ENCODE measurements around the gene FGD5.

The FGD5 gene

DNA sequence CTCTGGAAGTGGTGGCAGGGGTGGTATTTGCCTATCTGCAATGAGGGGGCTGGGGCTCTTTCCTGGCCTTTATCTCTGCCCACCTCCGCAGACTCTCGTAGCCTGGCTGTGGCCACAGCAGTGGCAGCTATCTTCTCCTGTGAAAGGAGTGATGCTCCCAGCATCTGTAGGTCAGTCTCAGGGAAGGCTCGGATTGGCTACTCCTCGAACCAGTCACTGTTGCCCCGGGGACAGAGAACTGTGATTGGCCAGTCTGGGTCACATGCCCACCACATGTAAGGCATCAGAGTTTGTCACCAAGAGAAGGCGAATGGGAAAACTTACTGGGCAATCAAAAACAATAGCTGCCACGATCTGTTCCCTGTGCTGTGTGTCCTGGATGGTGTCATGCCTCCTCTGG, 30.1 kb upstream of the FGD5 start:
- no peak for DNase-seq

DNA sequence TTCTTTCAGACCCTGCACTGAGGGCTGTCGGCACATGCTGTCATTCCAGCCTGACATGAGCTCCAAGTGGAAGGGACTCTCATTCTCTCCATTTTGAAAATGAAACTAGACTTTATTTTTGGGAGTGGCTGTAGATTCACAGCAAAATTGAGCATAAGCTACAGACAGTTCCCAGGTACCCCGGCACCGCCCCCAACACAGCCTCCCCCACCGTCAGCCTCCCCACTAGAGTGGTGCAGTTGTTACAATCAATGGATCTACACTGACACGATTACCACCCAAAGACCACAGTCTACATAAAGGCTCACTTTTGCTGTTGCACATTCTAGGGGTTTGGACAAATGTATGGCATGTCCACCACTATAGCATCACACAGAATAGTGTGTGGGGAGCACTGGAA, 29.5 kb upstream of the FGD5 start:
- DNase-seq = no peak

DNA sequence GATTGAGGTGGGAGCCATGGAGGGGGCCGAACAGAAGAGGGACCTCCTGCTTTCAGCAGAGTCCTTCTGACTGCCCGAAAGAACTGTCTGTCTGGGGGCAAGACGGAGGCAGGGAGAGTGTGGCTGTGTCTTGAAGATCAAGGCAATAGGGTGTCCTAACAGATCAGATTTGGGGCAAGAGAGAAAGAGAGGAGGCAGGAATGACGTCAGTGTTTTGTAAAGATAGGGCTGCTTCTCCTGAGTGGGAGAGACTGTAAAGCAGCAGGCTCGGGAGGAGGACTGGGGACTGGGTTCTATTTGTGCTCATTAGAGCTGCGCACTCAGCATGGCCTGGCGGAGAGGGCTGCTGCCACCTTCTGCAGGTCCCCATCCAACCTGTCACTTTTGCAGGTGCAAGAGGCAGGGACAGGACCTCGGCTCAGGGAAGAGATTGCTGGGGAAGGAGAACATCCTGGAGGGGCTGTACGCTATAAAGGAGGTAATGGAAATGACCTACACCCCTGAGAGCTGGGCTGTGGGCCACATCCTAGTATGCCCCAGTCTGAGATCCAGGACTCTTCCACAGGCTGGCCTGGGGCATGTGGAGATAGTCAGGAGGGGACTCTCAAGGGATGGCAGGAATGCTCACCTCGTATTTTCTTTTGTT, 29.0 kb upstream of the FGD5 start:
- no peak for DNase-seq

DNA sequence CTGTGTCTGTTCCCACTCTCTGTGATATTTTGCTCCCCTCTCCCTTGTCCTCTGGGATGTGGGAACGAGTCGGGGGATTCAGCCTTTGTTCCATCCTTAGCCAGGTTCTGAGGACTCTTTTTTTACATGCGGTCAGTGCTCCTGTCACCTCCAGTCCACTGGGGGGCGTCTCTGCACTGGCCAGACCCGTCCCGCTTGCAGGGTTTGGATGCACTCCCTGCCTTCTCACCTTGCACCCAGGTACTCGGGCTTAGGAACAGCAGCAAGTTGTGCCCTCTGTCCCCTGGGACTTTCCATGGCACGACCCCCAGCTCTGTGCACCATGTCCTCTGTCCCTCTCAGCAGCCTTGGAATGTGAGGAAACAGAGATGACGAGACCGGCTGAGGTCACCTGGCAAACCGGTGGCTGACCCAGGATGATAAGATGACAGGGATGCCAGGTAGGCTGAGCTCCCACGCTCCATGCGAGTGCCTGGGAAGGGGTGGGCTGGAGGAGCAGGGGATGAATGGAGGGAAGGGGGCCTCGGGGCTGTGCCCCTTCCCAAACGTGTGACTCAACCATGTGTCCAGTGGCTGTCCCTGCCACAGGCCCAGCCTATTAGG, 27.3 kb upstream of the FGD5 start:
- peak; percentile 32 for DNase-seq

DNA sequence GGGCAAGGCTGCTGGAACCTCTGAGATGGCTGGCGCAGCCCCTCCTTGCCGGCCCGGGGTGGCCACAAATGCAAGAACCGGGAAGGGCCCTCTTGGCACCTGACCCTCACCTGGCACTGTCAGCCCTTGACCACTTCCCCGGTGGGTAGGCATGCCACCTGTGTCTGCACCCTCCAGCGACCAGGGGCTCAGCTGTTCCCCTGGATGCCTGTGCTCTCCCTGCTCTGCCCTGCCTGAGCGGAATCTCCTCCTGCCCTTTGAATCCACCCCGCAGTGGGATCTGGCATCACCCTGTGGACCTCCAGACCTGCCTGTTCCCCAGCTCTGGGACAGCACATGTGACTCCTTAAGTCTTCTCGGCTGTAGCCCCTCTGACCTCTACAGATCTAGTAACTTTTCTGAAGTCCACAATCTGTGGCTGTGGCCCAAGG, 26.1 kb upstream of the FGD5 start:
- no peak for DNase-seq

DNA sequence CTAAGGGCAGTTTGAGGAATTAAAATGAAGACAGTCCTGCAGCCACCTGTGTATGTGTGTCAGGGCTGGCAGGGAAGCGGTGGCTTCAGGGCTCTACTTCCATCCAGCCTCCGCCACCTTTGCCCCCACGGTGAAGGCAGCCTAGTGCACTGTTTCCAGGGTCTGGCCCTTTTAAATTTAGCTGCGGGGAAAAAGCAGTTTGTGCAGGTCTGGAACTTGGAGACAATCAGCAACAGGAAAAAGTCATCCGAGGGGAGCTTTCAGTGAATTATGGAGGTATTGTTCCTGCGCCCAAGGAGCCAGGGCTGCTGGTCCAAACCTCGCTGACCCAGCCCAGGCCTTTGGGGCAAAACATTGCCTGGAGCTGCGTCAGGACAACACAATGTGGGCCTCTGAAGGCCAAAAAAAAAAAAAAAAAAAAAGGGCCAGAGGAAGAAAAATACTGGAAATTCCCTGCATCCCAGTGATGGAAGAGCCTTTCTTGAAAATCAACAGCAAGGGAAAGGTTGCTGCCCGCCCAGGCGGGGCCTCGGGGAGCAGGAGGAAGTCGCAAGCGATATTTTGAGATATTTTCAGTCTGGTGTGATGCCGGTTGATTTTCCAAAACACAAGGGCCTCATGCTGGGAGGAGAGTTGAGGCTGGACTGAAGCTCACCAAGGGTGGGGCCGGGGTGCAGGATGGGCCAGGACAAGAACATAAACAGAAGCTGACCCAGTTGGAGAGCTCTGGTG, 25.5 kb upstream of the FGD5 start:
- DNase-seq = no peak

DNA sequence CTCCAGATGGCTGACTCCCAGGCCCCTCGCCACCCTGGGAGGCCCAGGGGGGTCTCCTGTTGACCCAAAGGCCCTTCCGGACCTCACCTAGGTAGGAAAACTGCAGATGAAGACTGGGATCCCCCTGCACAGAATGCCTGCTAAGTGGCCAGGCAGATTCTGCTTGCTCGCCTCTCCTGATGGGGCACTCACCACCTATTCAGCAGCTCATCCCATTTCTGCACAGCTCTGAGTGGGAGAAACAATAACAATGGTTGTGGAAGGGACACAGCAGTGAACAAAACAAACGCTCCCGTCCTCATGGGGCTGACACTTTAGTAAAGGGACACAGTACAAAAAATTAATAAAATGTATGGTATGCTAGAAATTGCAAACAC, 24.9 kb upstream of the FGD5 start:
- DNase-seq = no peak

DNA sequence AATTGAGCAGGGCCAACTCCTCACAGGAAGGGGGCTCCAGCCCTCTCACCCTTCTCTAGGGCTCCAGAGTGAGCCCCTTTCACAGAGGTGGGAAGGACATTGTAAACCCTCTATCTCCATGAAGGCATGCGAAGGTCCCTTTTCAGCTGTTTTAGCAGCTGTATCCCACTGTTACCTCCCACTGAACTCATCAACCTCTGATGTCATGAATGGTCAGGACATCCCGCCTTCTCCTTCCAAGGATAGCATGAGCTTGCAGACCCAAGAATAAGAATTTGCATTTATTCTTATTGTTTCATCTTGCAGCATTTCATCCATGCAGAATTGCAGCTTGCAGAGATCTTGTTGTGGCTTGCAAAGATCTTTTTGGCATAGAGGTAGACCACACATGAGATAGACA, 24.3 kb upstream of the FGD5 start:
- DNase-seq = no peak

DNA sequence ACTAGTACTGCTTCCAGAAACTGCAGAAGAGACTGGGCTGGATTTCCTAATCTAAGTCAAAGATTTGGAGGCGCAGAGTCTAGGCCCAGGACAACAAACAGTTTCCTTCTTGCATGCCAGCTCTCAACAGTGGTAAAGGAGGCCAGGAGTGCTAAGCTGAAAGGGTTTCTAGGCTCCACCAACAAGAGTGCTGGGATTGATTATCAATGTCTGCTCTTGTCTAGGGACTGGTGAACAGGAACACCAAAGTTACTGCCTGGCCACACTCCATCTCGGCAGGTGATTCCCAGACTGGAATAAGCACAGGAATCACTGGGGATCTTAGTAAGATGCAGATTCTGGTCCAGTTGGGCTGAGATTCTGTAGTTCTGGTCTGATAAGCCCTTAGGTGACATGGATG, 22.8 kb upstream of the FGD5 start:
- no peak for DNase-seq

DNA sequence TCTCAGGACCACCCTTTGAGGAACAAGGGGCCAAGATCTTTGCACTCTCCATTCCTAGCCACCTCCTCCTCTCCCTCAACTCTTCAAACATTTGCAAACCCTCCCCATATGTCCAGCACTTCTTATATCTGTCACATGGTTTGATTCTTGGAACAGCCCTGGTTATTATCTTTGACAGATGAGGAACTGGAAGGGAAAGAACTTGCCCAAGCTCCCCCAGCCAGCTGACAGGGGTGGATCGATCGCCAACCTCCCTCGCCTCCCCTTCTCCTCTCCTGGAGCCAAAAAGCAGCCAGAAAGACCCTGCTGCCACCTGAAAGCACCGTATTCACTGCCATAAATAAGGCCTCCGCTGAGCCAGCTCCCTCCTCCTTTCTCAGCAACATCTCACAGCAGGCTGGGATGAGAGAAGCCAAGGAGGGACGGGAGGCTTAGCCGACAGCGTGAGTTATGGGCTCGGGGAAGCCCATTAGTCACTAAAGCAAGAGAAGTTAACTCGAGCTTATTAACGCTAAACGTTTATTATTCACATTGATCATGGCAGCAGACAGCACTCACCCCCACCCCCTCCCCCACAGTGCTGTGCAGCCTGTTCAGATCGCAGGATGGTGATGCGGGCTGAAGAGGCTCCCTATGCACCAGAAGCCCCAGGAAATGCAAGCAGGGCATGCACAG, 22.2 kb upstream of the FGD5 start:
- no peak for DNase-seq

DNA sequence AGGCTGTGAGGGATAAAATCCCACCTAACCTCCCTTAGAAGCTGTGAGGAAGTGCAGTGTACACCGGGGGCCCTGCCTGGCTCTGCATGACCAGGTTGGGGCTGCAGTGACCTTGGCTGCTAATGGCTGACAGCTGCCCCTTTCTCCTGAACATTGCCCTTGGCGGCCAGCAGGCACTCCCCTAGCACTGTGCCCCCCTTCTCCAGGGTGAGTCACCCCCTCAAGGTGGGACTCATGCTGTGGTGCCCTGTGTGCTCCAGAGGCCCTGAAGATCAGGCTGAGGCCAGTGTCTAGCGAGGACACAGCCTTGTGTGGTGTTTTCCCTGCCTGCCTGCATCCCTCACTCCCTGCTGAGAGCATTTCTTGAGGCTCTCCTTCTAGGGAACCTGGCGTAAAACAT, 21.0 kb upstream of the FGD5 start:
- no peak for DNase-seq

DNA sequence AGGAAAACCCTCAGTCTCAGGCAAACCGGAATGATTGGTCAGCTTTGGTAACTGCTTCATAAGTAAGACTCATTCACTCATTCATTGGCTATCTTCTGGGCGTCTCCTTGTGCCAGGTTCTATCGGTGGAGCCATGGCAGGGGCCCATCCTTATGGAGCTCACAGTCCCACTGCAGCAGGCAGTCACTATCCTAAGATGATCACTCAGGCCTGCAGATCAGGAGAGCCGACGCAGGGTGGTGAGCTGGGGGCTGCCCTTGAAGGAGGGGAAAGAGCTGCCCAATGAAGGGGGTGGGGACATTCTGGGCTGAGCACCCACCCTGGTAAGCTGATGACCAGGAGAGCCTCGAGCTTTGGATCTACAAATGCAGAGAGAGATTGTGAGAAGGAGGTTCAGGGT, 20.5 kb upstream of the FGD5 start:
- no peak for DNase-seq

DNA sequence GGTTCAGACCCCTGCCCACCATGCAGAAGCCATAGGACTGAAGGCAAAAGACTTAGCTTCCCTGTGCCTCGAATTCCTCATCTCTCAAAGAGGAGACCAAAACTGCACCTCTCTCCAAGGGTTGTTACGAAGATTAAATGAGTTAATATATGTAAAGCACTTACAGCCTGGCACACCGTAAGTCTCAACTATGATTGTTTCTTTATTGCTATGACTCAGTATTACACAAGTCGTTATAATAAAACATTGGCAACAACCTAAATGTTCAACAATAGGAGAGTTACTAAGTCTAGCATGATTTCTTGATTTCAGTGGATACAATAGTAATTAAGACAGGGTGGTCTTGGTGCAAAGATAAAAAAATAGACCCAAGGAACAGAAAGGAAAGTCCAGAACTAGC, 19.6 kb upstream of the FGD5 start:
- no peak for DNase-seq

DNA sequence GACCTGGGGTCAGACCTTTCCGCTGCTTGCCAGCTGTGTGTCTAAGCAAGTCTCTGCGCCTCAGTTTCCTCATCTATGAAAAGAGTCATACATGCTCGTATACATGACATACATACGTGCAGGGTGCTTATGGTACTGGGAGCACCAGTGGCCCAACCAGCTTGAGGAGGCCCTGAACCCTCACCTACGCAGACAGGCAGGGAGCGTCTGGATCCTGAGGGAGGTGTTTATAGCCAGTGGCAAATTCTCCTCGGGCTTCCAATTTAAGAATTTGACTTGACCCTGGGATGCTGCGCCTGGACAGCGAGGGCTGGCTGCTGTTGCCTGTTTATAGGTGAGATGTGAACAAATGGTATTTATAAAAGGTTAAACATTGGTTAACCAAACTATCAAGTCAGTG, 17.7 kb upstream of the FGD5 start:
- no peak for DNase-seq

DNA sequence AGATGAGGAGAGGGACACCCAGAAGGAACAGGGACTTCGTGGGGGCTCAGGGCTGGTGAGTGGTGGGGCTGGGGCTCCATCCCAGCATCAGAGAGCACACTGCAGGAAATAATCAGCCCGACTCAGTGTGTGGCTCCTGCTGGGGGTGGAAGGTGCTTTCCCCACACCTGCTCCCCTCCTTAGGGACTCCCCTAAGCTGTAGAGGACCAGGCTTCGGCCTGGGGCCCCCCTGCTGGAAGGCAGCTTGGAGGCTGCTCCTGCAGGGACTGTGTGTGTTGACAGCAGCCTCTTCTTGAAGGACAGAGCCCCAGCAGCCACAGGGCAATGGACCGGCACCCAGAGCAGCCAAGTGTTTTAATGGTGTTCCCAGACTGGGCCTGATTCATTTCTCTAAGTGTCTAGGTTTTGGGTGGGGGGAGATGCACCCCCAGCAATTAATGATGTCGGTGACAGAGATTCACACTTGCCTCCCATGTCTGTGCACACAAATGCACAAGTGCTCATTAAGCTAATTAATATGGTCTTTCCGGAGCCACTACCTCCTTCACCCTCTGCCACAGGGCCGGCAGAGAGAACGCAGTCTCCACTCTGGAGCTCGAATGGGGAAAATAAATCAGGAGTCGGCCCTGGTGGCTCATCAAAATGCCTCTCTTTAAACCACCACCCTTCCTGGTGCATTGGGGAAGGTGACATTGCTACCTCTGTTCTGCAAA, 16.9 kb upstream of the FGD5 start:
- DNase-seq = no peak

DNA sequence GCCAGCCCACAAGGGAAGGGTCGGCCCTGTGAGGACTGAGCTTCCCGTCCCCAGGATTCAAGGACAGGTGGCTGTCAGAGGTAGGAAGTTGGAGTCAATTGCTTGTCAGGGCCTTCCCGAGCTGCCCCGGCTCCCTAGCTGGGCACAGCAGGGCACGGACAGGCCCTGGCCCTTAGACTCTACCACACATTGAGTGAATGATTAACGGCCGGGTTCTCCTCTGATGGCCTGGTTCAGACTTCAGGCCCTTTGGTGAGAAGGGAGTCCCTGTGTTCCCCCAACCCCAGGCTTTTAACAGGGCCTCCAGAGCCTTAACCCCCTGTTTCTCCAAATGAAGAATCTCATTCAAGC, 16.4 kb upstream of the FGD5 start:
- no peak for DNase-seq

DNA sequence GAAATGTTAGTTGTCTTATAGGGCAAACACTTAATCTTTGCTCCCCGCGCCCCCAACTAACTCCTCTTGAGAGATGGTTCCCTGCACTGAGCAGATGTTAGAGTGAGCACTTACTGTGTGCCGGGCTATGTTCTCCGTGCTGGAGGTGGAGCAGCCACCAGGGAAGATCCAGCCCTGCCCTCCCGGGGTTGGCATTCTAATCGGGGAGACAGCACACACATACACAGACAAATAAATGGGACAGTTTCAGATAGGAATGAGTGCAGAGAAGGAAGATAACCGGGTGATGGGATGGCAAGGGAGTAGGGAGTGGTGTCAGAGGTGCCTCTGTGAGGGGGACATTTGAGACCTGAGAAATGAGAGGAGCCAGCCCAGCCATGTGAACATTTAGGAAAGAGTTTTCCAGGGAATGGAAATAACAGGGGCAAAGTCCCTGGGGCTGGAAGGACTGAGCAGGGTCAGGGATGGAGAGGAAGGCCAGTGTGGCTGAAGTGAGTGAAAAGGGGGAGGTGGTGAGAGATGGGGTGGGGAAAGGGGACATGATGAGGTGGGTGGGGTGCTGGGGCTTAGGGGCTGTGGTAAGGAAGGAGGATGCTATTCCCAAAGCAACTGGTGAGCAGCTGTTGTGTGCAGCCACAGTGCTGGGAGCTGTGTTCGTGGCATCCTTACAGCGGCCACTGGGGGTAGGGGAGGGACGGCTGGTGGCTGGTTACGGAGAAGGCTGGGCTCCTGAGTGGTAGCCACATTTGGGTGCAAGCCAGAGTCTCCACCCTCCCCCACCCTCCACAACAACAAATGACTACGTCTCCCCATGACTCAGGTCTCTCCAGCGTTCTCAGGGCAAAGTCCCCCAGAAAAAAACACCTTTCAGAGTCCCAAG, 15.4 kb upstream of the FGD5 start:
- no peak for DNase-seq

DNA sequence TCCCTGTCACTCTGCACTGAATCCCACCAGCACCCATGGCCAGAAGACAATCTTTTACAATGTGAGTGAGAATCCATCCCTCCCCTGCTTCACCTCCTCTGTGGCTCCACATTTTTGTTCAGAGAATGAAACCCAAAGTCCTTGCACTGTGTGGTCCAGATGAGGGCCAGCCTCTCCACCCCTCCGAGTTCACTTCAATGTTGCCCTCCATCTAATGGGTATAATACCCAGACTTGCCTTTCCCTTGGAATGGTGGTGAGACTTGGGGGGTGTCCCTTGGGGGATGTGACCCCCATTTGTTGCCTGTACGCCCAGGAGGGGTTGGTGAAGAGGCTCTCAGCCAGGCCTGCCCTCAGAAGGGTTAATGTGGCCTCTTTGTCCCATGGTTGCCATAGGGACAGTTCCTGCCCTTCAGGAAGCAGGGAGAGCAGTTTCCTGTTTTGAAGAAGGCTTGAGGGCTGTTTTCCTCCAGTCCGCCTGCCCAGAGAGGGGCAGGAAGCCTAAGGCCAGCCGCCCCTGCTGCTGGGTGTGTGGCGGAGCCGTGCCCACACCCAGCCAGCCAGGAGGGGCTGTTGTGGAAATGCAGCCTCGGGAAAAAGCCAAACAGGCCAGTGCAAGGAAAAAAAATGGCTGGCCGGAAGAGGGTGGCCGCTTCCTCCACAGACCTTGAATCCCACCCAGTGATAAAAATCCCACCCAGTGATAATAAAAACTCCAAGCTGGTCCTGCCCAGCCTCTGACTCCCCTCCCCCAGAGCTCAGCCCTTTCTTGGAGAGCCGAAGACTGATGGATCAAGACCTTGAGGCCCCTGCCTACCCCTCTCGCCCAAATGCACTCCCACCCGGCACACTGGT, 14.6 kb upstream of the FGD5 start:
- DNase-seq = no peak

DNA sequence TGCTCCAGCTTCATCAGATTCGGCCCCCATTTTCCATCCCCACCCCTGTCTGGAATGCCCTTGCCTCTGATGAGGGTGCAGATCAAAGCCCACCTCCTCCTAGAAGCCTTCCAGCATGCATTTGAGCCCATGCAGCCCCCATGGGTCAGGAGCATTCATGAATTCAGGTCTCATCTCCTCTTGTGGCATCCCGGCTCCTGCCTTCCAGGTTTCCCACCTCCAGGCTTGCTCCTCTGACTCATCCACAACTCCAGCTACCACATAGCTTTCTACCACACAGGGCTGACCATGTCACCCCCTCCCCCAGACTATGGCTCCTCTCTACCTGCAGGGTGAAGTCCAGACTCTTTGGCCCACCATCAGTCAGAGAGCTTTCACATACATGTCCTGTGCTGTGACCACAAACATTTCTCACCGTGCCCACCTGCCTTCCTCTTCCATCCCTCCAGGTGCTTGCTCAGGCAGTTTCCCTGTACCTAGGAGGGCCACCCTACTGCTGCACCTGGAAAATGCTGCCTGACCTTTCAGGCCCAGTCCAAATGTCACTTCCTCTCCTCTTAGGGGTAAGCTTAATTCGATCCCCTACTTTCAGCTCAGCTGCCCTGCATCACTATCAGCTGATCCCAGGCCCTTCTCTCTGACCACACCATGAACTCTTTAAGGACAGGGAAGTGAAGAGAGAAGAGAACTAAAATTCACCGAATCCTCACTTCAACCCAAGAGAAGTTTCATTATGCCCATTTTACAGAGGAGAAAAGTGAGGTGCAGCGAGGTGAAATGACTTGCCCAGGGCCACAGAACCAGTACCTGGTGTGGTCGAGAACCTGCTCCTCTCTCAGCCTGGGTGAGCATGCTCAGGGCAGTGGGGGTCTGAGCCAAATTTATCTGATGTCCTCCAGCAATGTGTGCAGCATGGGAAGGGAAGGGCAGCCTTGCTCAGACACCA, 13.7 kb upstream of the FGD5 start:
- no peak for DNase-seq

DNA sequence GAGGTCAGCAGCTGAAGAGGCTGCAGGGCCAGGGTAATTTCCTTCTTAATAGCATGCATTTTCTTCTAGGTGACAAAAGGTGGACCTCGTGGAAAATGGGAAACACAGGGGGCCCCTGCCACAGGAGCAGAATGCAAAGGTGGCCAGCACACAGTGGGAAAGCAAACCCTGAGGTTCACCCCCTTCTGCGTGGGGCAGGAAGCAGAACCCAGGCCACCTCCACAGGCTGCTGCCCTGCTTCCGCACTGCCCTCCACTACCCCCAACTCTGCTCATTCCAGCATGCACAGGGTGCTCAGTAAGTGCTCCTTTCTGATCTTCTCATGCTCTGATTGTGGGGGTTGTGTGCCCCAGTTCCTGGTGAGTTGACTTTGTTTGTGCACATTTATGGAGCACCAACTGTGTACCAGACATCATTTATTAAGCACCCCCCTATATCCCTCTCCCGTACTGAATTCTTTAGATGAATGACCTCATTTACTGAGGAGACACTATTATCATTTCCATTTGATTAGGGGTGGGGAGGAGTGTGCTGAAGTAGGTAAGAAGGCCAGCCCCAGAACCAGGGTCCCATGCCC, 12.7 kb upstream of the FGD5 start:
- no peak for DNase-seq

Measured in T-helper 9 cell (primary cell).